KMS-11 (cell line): ENCODE data around the gene CALD1.

ENCODE experiments used
- H2AFZ ChIP-seq: fragments of 200-600 bp; sonication (generic); 2 replicates; pipeline ENCODE4 v1.6.1; 2016; ENCODE audit warnings: antibody characterized with exemption, mixed run types, low read depth
- H3K27ac ChIP-seq: fragments of 200-600 bp; sonication (generic); 2 replicates; pipeline ENCODE4 v1.6.1; 2016; ENCODE audit warnings: mild to moderate bottlenecking, mixed run types
- H3K27me3 ChIP-seq: fragments of 200-600 bp; sonication (generic); 2 replicates; pipeline ENCODE4 v1.6.1; 2017; ENCODE audit warnings: mild to moderate bottlenecking, low read depth, mixed run types, moderate library complexity; ENCODE audit not compliant: insufficient read depth
- H3K36me3 ChIP-seq: fragments of 200-600 bp; sonication (generic); 2 replicates; pipeline ENCODE4 v1.6.1; 2017; ENCODE audit warnings: mild to moderate bottlenecking, mixed run types; ENCODE audit not compliant: insufficient read depth
- H3K4me1 ChIP-seq: fragments of 200-600 bp; sonication (generic); 2 replicates; pipeline ENCODE4 v1.6.1; 2016; ENCODE audit warnings: mild to moderate bottlenecking, low read depth, mixed run types; ENCODE audit not compliant: poor library complexity, severe bottlenecking
- H3K4me2 ChIP-seq: fragments of 200-600 bp; sonication (generic); 2 replicates; pipeline ENCODE4 v1.7.0; 2016; ENCODE audit warnings: mild to moderate bottlenecking, mixed run types
- H3K4me3 ChIP-seq: fragments of 200-600 bp; sonication (generic); IDR thresholded peaks from 2 replicates; pipeline ENCODE4 v1.6.1; 2017; ENCODE audit warnings: low read depth, low read length, mixed read lengths; ENCODE audit not compliant: insufficient read depth
- H3K79me2 ChIP-seq: fragments of 200-600 bp; sonication (generic); 2 replicates; pipeline ENCODE4 v1.6.1; 2016; ENCODE audit warnings: low read depth, mixed run types; ENCODE audit not compliant: insufficient read depth
- H3K9ac ChIP-seq: fragments of 200-600 bp; sonication (generic); 2 replicates; pipeline ENCODE4 v1.6.1; 2016; ENCODE audit warnings: mild to moderate bottlenecking, mixed run types
- H4K20me1 ChIP-seq: fragments of 200-600 bp; sonication (generic); 2 replicates; pipeline ENCODE4 v1.6.1; 2016; ENCODE audit warnings: mild to moderate bottlenecking, mixed run types; ENCODE audit not compliant: insufficient read depth
- TF ChIP-seq, protein P1 (sequence below): fragments of 200-600 bp; sonication (generic); conservative IDR thresholded peaks from 2 replicates; pipeline ENCODE4 v1.6.1; 2017; ENCODE audit warnings: low read depth, mild to moderate bottlenecking, antibody characterized with exemption, low read length, moderate library complexity, mixed read lengths

Gene CALD1

DNA sequence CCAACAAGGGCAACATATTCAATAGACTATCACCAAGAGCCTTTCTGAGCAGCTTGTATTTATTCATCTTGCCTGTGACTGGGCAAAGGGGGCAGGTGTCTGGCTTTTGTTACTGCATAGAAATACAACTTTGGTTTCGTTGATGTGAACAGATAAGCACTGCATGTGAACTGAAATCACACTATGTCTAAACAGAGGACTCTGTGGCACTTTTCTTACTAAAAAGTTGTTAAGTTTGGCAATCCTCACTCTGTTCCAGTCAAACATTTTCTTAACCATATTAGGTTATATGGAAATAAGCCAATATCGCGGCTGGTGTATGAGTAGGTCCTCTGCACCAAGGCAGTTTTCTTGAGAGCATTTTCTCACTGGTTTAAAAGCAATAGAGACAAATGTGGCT lies 48.5 kb downstream of the CALD1 start:
- Histone ChIP-seq H3K27ac (no peak overlapping the region), H3K9ac (no peak overlapping the region), H3K27me3 (no peaks in the 10 kb centered on the region), H2AFZ (no peak overlapping the region), H4K20me1 (no peaks in the 10 kb centered on the region), H3K79me2 (no peaks in the 10 kb centered on the region), H3K4me1 (no peaks in the 10 kb centered on the region), H3K36me3 (no peaks in the 10 kb centered on the region), H3K4me3 (no peak overlapping the region), H3K4me2 (no peak overlapping the region)
- TF ChIP-seq, protein P1, sequence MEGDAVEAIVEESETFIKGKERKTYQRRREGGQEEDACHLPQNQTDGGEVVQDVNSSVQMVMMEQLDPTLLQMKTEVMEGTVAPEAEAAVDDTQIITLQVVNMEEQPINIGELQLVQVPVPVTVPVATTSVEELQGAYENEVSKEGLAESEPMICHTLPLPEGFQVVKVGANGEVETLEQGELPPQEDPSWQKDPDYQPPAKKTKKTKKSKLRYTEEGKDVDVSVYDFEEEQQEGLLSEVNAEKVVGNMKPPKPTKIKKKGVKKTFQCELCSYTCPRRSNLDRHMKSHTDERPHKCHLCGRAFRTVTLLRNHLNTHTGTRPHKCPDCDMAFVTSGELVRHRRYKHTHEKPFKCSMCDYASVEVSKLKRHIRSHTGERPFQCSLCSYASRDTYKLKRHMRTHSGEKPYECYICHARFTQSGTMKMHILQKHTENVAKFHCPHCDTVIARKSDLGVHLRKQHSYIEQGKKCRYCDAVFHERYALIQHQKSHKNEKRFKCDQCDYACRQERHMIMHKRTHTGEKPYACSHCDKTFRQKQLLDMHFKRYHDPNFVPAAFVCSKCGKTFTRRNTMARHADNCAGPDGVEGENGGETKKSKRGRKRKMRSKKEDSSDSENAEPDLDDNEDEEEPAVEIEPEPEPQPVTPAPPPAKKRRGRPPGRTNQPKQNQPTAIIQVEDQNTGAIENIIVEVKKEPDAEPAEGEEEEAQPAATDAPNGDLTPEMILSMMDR: no peak

DNA sequence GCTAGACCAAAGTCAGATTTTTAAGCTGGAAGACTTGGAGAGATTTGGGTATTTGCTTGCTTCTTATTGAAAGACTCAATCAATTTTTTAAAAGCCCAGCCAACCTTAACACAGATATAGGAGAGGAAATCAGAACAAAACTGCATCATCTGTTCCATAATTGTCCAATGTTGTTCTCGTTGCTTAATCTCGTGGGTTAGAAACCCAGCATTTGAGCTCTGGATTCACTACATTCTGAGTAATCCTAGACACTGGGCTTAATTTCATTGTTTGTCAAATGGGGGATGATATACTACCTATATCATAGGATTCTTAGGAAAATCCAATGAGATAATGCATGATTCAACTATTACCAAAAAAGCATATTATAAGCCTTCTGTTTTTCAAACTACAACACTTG lies 48.9 kb downstream of the CALD1 start:
- H3K4me1 ChIP-seq: no peaks in the 10 kb centered on the region
- H3K36me3 ChIP-seq: no peaks in the 10 kb centered on the region
- H4K20me1 ChIP-seq: no peaks in the 10 kb centered on the region
- H2AFZ ChIP-seq: no peak overlapping the region
- no peak overlapping the region for H3K27ac ChIP-seq
- H3K27me3 ChIP-seq: no peaks in the 10 kb centered on the region
- H3K4me2 ChIP-seq: no peak overlapping the region
- no peak overlapping the region for H3K4me3 ChIP-seq
- TF ChIP-seq, protein P1: no peak
- H3K79me2 ChIP-seq: no peaks in the 10 kb centered on the region
- no peak overlapping the region for H3K9ac ChIP-seq

DNA sequence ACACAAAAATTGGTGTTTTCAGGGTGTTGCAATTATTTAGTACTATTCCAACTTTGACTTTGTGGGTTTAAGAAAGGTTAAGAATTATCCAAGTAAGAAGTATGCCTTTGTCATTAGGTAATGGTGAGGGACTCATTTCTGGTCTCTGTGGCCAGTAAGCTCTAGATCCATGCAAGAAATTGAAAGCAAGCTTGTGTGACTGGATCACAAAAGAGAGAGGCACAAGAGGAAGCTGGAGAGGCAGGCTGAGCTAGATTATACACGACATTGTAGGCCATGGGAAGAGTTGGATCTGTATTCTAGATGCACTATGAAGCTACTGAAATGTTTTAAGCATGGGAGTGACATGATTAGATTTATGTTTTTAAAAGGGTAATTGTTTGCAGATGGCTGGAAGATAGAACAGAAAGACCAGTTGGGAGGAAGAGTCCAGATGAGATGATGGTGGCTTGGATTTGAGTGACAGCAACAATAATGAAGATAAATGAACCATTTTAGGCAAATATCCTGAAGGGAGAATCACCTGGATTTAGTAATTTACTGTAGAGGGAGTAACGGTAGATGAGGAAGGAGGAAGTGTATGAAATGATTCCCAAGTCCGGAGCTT lies 50.0 kb downstream of the CALD1 start:
- Histone ChIP-seq H3K79me2 (no peaks in the 10 kb centered on the region), H4K20me1 (no peaks in the 10 kb centered on the region), H2AFZ (no peak overlapping the region), H3K4me2 (no peak overlapping the region), H3K36me3 (no peaks in the 10 kb centered on the region), H3K9ac (no peak overlapping the region), H3K27me3 (no peaks in the 10 kb centered on the region), H3K4me3 (no peak overlapping the region), H3K4me1 (no peaks in the 10 kb centered on the region), H3K27ac (no peak overlapping the region)
- TF ChIP-seq, protein P1: no peak

DNA sequence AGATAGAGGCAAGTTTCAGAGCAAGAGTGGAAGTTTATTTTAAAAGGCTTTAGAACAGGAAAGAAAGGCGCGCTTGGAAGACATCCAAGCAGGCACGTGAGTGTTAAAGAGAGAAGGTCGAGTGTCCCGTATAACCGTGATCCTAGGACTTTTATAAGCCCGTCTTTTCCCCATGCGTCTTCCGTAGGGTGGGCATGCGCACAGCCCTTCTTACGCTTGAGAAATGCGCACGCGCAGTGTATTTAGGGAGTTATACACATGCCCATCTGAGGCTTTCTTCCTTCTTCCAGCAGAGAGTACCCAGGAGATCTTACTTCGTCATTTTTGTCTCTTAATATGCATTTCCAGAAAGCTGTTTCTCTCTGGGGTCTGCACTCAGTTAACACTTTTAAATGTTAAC lies 52.4 kb downstream of the CALD1 start:
- no peak overlapping the region for H3K4me3 ChIP-seq
- H3K79me2 ChIP-seq: no peaks in the 10 kb centered on the region
- no peaks in the 10 kb centered on the region for H3K4me1 ChIP-seq

More for the DNA sequence above, 52.4 kb downstream of the CALD1 start:
- H3K27ac ChIP-seq: no peak overlapping the region
- H3K4me2 ChIP-seq: no peak overlapping the region
- TF ChIP-seq, protein P1: no peak
- H3K9ac ChIP-seq: no peak overlapping the region
- no peak overlapping the region for H2AFZ ChIP-seq
- no peaks in the 10 kb centered on the region for H3K27me3 ChIP-seq
- H4K20me1 ChIP-seq: no peaks in the 10 kb centered on the region
- H3K36me3 ChIP-seq: no peaks in the 10 kb centered on the region
